OCI-LY1 (cell line): ENCODE measurements around the gene APOH.

ENCODE experiments used
- H2AFZ ChIP-seq: fragments of 200-600 bp; sonication (generic), shearing (Covaris generic); 2 replicates; pipeline ENCODE4 v1.6.0; 2014; ENCODE audit warnings: antibody characterized with exemption, mild to moderate bottlenecking, low read length
- H3F3A ChIP-seq: fragments of 200-600 bp; sonication (generic), shearing (Covaris generic); 2 replicates; pipeline ENCODE4 v1.6.0; 2014; ENCODE audit warnings: mild to moderate bottlenecking, antibody characterized with exemption, low read length, moderate library complexity; ENCODE audit not compliant: insufficient read depth
- H3K27ac ChIP-seq: fragments of 200-600 bp; sonication (generic); 2 replicates; pipeline ENCODE4 v1.5.1; 2014; ENCODE audit warnings: low read length, mixed run types, mild to moderate bottlenecking, low read depth; ENCODE audit not compliant: poor library complexity, severe bottlenecking
- H3K27me3 ChIP-seq: fragments of 200-600 bp; sonication (generic); 2 replicates; pipeline ENCODE4 v1.6.0; 2014; ENCODE audit warnings: antibody characterized with exemption, mild to moderate bottlenecking, low read length, moderate library complexity; ENCODE audit not compliant: insufficient read depth
- H3K36me3 ChIP-seq: fragments of 200-600 bp; sonication (generic); 2 replicates; pipeline ENCODE4 v1.6.1; 2014; ENCODE audit warnings: mild to moderate bottlenecking, antibody characterized with exemption, low read length, moderate library complexity, mixed read lengths; ENCODE audit not compliant: insufficient read depth
- H3K4me1 ChIP-seq: fragments of 200-600 bp; sonication (generic); 2 replicates; pipeline ENCODE4 v1.5.1; 2014; ENCODE audit warnings: mild to moderate bottlenecking, low read length, moderate library complexity; ENCODE audit not compliant: insufficient read depth, severe bottlenecking
- H3K4me2 ChIP-seq: fragments of 200-600 bp; sonication (generic), shearing (Covaris generic); 2 replicates; pipeline ENCODE4 v1.6.1; 2014; ENCODE audit warnings: low read length
- H3K4me3 ChIP-seq: fragments of 200-600 bp; sonication (generic); 2 replicates; pipeline ENCODE4 v1.5.1; 2014; ENCODE audit warnings: low read length, low read depth, mild to moderate bottlenecking, mixed read lengths; ENCODE audit not compliant: poor library complexity, severe bottlenecking
- H3K79me2 ChIP-seq: fragments of 200-600 bp; shearing (Covaris generic); 2 replicates; pipeline ENCODE4 v1.6.1; 2016; ENCODE audit warnings: mixed run types, low read length, mixed read lengths; ENCODE audit not compliant: insufficient read depth
- H3K9ac ChIP-seq: fragments of 200-600 bp; sonication (generic), shearing (Covaris generic); 2 replicates; pipeline ENCODE4 v1.6.1; 2014; ENCODE audit warnings: mild to moderate bottlenecking, low read length, mixed read lengths
- H3K9me2 ChIP-seq: fragments of 200-600 bp; sonication (generic), shearing (Covaris generic); 2 replicates; pipeline ENCODE4 v1.6.1; 2014; ENCODE audit warnings: low read depth, mild to moderate bottlenecking, low read length, mixed read lengths
- H3K9me3 ChIP-seq: fragments of 200-600 bp; shearing (Covaris generic); 2 replicates; pipeline ENCODE4 v1.6.1; 2014; ENCODE audit warnings: low read length, mixed read lengths
- H4K20me1 ChIP-seq: fragments of 200-600 bp; sonication (generic), shearing (Covaris generic); 2 replicates; pipeline ENCODE4 v1.6.0; 2016; ENCODE audit warnings: mild to moderate bottlenecking, low read length; ENCODE audit not compliant: insufficient read depth
- CTCF ChIP-seq: fragments of 200-600 bp; sonication (generic), shearing (Covaris generic); IDR thresholded peaks from 2 replicates; pipeline ENCODE4 v1.5.1; 2017; ENCODE audit warnings: mild to moderate bottlenecking, antibody characterized with exemption, low read length, moderate library complexity, mixed read lengths
- EZH2 ChIP-seq: fragments of 200-600 bp; sonication (generic), shearing (Covaris generic); IDR thresholded peaks from 2 replicates; pipeline ENCODE4 v1.8.0; 2017; ENCODE audit warnings: borderline replicate concordance, mixed run types, mild to moderate bottlenecking, antibody characterized with exemption, low read length, moderate library complexity, mixed read lengths

APOH gene

GRCh38 chr17:66185862-66186261 lies 43.4 kb downstream of the APOH start:
- Histone ChIP-seq H3K27ac (no peak overlapping the region), H3K4me3 (no peak overlapping the region), H3K9ac (no peak overlapping the region), H3K9me2 (no peaks in the 10 kb centered on the region), H4K20me1 (no peaks in the 10 kb centered on the region), H3K9me3 (peaks cover 4% of the 10 kb centered on the region; the same call in 1 of the 2 replicates), H3K79me2 (no peaks in the 10 kb centered on the region), H3K27me3 (no peaks in the 10 kb centered on the region), H3K4me1 (peaks cover under 1% of the 10 kb centered on the region), H3K4me2 (no peak overlapping the region), H3F3A (no peaks in the 10 kb centered on the region), H3K36me3 (no peaks in the 10 kb centered on the region; the same call in 1 of the 2 replicates), H2AFZ (no peak overlapping the region)
- no peak for TF ChIP-seq CTCF
- no peak for TF ChIP-seq EZH2

GRCh38 chr17:66184392-66184791 lies 44.8 kb downstream of the APOH start:
- no peak overlapping the region for H2AFZ ChIP-seq

GRCh38 chr17:66183529-66183928 lies 45.7 kb downstream of the APOH start:
- Histone ChIP-seq H3K9me3 (peaks cover 4% of the 10 kb centered on the region; the same call in 1 of the 2 replicates), H3K4me1 (no peaks in the 10 kb centered on the region), H3K27me3 (no peaks in the 10 kb centered on the region), H3K79me2 (no peaks in the 10 kb centered on the region), H3K4me2 (no peak overlapping the region), H3K27ac (no peak overlapping the region), H2AFZ (no peak overlapping the region), H3K36me3 (no peaks in the 10 kb centered on the region; the same call in 1 of the 2 replicates), H3F3A (no peaks in the 10 kb centered on the region), H3K4me3 (no peak overlapping the region), H3K9me2 (no peaks in the 10 kb centered on the region), H3K9ac (no peak overlapping the region), H4K20me1 (no peaks in the 10 kb centered on the region)
- TF ChIP-seq CTCF, result no peak
- no peak for TF ChIP-seq EZH2

More at GRCh38 chr17:66184392-66184791, 44.8 kb downstream of the APOH start:
- H3K27me3 ChIP-seq, result no peaks in the 10 kb centered on the region
- no peaks in the 10 kb centered on the region for H4K20me1 ChIP-seq
- no peak overlapping the region for H3K4me3 ChIP-seq
- H3K27ac ChIP-seq, result no peak overlapping the region
- no peak overlapping the region for H3K9ac ChIP-seq
- peaks cover 4% of the 10 kb centered on the region; the same call in 1 of the 2 replicates for H3K9me3 ChIP-seq
- TF ChIP-seq EZH2 (no peak), CTCF (no peak)
- H3K9me2 ChIP-seq, result no peaks in the 10 kb centered on the region
- H3K4me2 ChIP-seq, result no peak overlapping the region
- no peaks in the 10 kb centered on the region; the same call in 1 of the 2 replicates for H3K36me3 ChIP-seq
- no peaks in the 10 kb centered on the region for H3K4me1 ChIP-seq
- no peaks in the 10 kb centered on the region for H3K79me2 ChIP-seq
- no peaks in the 10 kb centered on the region for H3F3A ChIP-seq
